ACHN (cell line): ENCODE measurements around the gene MC3R.

Experiments
- DNase-seq: peaks from one replicate; pipeline ENCODE4 v3.0.0-alpha.2; 2015
- in situ Hi-C: cut with HindIII; loops from 2 replicates; pipeline ENCODE4 v1.10.0; 2017; ENCODE audit warnings: low sequenced_read_pairs, low pct_ligation_motif_present, low pct_unique_long_range_greater_than_20kb

The MC3R gene

GRCh38 chr20:56244259-56244658 lies 4.3 kb upstream of the MC3R start:
- DNase-seq = no peak
- in situ Hi-C loops = no loop called here

GRCh38 chr20:56245761-56246160 lies 2.8 kb upstream of the MC3R start:
- no peak for DNase-seq

GRCh38 chr20:56249244-56249955 lies 868 bp downstream of the MC3R start:
- in situ Hi-C loops = no loop called here
- peak; percentile 2 for DNase-seq

More at GRCh38 chr20:56245761-56246160, 2.8 kb upstream of the MC3R start:
- in situ Hi-C loops = no loop called here

DNA sequence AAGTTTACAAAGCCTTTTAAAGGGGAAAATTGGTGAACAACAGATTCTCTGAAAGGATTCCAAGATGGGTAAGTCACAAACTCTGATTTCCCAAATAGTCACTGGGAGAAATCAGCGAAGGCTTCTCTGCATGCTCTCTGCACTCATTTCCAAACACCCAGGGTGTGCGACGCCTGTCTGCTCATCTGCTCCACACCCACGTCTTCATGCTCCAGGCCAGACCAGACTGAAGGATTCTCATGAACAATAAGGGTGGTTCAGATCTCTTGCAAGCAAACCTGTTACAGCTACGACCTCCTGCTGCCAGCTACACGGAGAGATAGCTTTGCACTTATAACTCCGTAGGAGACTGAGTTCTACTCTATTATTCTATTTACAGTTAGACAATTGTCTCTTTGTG lies 1.4 kb downstream of the MC3R start:
- in situ Hi-C loops = no loop called here
- no peak for DNase-seq

DNA sequence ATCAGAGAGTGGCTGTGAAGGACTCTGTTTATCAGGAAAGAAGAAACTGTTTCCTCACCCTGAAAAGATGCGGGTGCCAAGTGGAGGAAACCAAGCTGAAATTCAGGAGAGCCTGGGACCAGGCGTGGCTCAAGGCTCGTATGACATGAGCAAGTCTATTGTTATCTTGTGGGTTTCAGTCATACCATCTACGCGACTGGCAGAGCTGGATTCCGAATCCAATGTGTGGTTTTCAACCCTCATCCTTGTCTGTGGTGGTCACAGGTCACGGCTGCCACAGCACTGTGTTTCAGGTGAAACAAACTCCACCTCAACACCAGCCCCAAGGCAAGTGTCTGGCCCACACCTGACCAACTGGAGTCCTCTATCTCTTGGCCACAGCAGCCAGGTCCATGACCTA lies 9.1 kb downstream of the MC3R start:
- no peak for DNase-seq
- in situ Hi-C loops = no loop called here

DNA sequence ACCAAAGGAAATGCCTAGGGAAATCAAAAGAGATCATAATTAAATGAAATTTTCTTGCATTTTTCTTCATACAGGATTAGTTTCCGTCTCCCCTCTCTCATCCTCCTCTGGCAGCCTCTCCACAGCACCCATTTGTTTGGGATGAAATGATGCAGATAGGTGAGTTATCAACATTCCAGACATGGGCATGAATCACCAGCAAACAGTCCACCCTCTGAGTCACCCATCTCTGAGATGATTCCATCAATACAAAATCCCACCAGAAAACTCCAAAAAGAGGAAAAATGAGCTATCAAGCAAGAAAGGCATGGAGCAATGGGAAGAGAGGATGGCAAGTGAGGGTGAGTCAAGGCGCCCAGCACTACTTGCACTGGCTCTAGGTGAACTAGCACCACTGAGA lies 11.4 kb downstream of the MC3R start:
- in situ Hi-C loops = no loop called here
- DNase-seq = no peak

DNA sequence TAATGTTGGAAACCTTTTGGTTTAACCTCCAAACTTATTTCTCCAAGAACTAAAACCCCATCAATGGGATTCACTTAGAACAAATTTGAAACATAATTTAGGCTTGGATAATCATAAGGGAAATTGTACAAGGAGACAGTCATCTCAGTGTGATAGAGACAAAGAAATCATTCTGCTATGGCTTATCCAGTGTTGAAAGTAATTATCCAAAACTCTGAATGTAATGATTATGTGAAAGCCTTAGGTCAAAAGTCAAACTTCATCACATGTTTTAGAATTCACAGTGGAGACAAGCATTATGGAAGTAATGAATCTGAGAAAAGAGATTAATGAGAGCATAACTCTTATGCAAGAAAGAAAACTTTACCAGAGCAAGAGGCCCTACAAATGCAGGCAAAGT lies 20.0 kb downstream of the MC3R start:
- in situ Hi-C loops = no loop called here
- no peak for DNase-seq

DNA sequence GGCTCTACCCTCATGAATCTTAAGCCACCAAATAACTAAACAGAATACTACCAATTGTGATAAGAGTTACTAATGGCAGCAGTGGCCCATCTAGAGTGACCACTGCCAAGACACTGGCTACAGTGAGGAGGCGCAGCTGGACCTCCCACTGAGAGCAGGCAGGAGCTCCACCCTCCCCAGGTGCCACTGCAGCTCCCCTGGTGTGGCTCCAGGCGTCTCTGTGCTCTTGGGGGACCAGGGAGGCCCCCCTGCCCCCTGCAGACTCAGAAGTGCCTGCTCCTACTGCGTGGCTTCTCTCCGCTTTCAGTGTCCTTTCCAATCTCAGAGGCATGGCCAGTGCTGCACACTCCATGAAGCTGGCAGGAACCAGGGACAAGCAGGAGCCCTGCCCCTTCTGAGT lies 23.4 kb downstream of the MC3R start:
- DNase-seq = no peak
- in situ Hi-C loops = no loop called here

- DNase-seq = no peak
- in situ Hi-C loops = no loop called here
Observed at GRCh38 chr20:56273491-56273890, 25.0 kb downstream of the MC3R start.

DNA sequence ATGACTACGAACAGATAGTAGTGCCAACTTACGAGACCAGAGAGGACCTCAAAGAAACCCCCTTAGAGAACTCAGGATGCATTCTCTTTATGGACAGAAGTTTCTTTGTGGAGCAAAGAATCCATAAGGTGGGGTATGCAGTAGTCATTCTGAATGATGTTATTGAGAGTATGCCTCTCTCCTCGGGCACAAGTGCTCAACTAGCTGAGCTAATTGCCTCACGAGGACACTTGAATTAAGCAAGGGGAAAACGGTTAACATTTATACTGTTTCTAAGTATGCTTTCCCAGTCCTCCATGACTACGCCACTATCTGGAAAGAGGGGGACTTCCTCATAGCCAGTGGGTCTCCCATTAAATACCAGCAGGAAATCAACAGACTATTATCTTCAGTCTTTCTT lies 25.6 kb downstream of the MC3R start:
- DNase-seq = no peak
- in situ Hi-C loops = no loop called here

GRCh38 chr20:56278196-56278595 lies 29.7 kb downstream of the MC3R start:
- in situ Hi-C loops = no loop called here
- no peak for DNase-seq

- in situ Hi-C loops = no loop called here
- no peak for DNase-seq
Observed at GRCh38 chr20:56285496-56285895, 37.0 kb downstream of the MC3R start.

DNA sequence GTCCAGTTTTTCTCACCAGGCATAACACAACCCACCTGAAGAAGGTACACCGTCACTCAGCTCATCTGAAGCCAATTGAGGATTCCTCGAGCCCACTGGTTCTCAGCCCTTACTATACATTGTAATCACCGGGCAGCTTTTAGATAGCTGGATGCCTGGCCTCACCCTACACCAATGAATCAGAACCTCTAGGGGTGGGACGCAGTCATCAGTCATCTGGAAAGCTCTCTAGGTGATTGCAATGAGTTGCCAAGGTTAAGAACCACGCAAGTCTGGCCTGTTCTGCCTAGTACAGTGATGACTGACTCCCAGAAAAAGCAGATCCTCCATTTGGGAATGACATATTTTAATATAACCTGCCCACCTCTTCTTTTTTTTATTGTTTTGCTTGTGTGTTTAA lies 41.1 kb downstream of the MC3R start:
- DNase-seq = no peak

DNA sequence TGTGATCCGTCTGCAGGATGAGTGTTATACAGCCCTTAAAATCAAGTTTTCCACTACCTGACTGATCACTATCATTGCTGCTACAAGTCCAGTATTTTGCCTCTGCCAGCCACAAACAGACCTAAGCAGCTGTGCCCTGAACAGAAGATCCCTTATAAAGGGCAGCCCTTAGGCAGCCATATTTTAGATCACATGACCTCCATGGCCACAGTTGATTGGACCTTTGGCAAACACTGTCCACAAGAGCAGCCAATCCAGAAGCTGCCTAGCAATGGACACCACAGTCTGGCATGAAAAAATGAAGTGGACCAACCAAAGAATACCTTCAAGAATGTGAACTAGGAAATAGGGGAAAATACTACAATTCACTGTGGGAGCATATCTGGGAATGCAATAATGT lies 50.8 kb downstream of the MC3R start:
- in situ Hi-C loops = no loop called here
- no peak for DNase-seq

More for the DNA sequence above, 41.1 kb downstream of the MC3R start:
- in situ Hi-C loops = no loop called here
